ENCODE data around the gene SOD3. TPM values are rescaled to one million over a fixed set of nuclear protein-coding genes. Genes with fewer than 3 reads are reported as not detected.

The SOD3 gene
- total RNA-seq, 1 experiment from 2014 or later, result not detected

- Mint-ChIP-seq H3K4me3 (ENCODE audit: unreplicated experiment) (no peak overlapping the region), H3K27ac (ENCODE audit: low read depth, unreplicated experiment) (no peak overlapping the region), H3K9me3 (ENCODE audit: unreplicated experiment) (no peaks in the 10 kb centered on the region), H3K27me3 (ENCODE audit: insufficient read depth, unreplicated experiment) (no peaks in the 10 kb centered on the region), H3K4me1 (ENCODE audit: insufficient read depth, unreplicated experiment) (no peaks in the 10 kb centered on the region), H3K36me3 (ENCODE audit: insufficient read depth, unreplicated experiment) (no peaks in the 10 kb centered on the region)
- intact Hi-C loops (cut with micrococcal nuclease), result no loop called here
- POLR2A ChIA-PET, result no interaction called here
- BruUV-seq (replicated peaks), result no TSS peak
- CTCF ChIA-PET, result no interaction called here
- DNase-seq (ENCODE audit: unreplicated experiment), result no peak
- no peak for TF ChIP-seq CTCF (IDR thresholded peaks at IDR 0.05; ENCODE audit: unreplicated experiment)
Measured at GRCh38 chr4:24836661-24837242, 41.4 kb downstream of the SOD3 start.

GRCh38 chr4:24837336-24837735 is 42.0 kb downstream of the SOD3 start:
- no TSS peak for BruUV-seq (replicated peaks)
- Mint-ChIP-seq H3K4me1 (ENCODE audit: insufficient read depth, unreplicated experiment) (no peaks in the 10 kb centered on the region), H3K36me3 (ENCODE audit: insufficient read depth, unreplicated experiment) (no peaks in the 10 kb centered on the region), H3K27ac (ENCODE audit: low read depth, unreplicated experiment) (no peak overlapping the region), H3K27me3 (ENCODE audit: insufficient read depth, unreplicated experiment) (no peaks in the 10 kb centered on the region), H3K4me3 (ENCODE audit: unreplicated experiment) (no peak overlapping the region), H3K9me3 (ENCODE audit: unreplicated experiment) (no peaks in the 10 kb centered on the region)
- intact Hi-C loops (cut with micrococcal nuclease), result no loop called here
- POLR2A ChIA-PET, result no interaction called here
- no peak for DNase-seq (ENCODE audit: unreplicated experiment)
- CTCF ChIA-PET, result interaction anchor here (0.6 kb wide), 1 partner anchor 44 kb away, joined by 4 read pairs; no protein-coding TSS in a partner anchor
- no peak for TF ChIP-seq CTCF (IDR thresholded peaks at IDR 0.05; ENCODE audit: unreplicated experiment)

GRCh38 chr4:24837781-24838180 is 42.4 kb downstream of the SOD3 start:
- BruUV-seq (replicated peaks), result no TSS peak
- H3K9me3 Mint-ChIP-seq (ENCODE audit: unreplicated experiment), result no peaks in the 10 kb centered on the region
- H3K27me3 Mint-ChIP-seq (ENCODE audit: insufficient read depth, unreplicated experiment), result no peaks in the 10 kb centered on the region
- no peak for TF ChIP-seq CTCF (IDR thresholded peaks at IDR 0.05; ENCODE audit: unreplicated experiment)
- CTCF ChIA-PET, result interaction anchor here (0.6 kb wide), 1 partner anchor 45 kb away, joined by 4 read pairs; no protein-coding TSS in a partner anchor
- no peak for DNase-seq (ENCODE audit: unreplicated experiment)
- no peak overlapping the region for H3K4me3 Mint-ChIP-seq (ENCODE audit: unreplicated experiment)
- no peak overlapping the region for H3K27ac Mint-ChIP-seq (ENCODE audit: low read depth, unreplicated experiment)
- no peaks in the 10 kb centered on the region for H3K4me1 Mint-ChIP-seq (ENCODE audit: insufficient read depth, unreplicated experiment)
- intact Hi-C loops (cut with micrococcal nuclease), result no loop called here
- POLR2A ChIA-PET, result no interaction called here
- H3K36me3 Mint-ChIP-seq (ENCODE audit: insufficient read depth, unreplicated experiment), result no peaks in the 10 kb centered on the region

GRCh38 chr4:24840362-24840761 is 45.0 kb downstream of the SOD3 start:
- DNase-seq (ENCODE audit: unreplicated experiment), result no peak
- no peak for TF ChIP-seq CTCF (IDR thresholded peaks at IDR 0.05; ENCODE audit: unreplicated experiment)
- BruUV-seq (replicated peaks), result no TSS peak
- ChIA-PET CTCF (no interaction called here), POLR2A (no interaction called here)
- no peaks in the 10 kb centered on the region for H3K36me3 Mint-ChIP-seq (ENCODE audit: insufficient read depth, unreplicated experiment)
- H3K9me3 Mint-ChIP-seq (ENCODE audit: unreplicated experiment), result no peaks in the 10 kb centered on the region
- no peak overlapping the region for H3K4me3 Mint-ChIP-seq (ENCODE audit: unreplicated experiment)
- H3K27ac Mint-ChIP-seq (ENCODE audit: low read depth, unreplicated experiment), result no peak overlapping the region
- intact Hi-C loops (cut with micrococcal nuclease), result no loop called here
- no peaks in the 10 kb centered on the region for H3K27me3 Mint-ChIP-seq (ENCODE audit: insufficient read depth, unreplicated experiment)
- H3K4me1 Mint-ChIP-seq (ENCODE audit: insufficient read depth, unreplicated experiment), result no peaks in the 10 kb centered on the region
